Measurements from ENCODE around the gene ST6GAL1. TPM values are rescaled to one million over a fixed set of nuclear protein-coding genes. Genes with fewer than 3 reads are reported as not detected.

ST6GAL1 gene
- polyA plus RNA-seq, 1 of the 3 experiments (the other 2 are of a cell fraction): 3.9 TPM

GRCh38 chr3:187101184-187102072 lies 171.1 kb downstream of the ST6GAL1 start:
- Histone ChIP-seq H3K9me2 (no peaks in the 10 kb centered on the region), H3K27me3 (ENCODE audit: insufficient read depth) (no peaks in the 10 kb centered on the region), H3K4me1 (ENCODE audit: control insufficient read depth in 1 of 2, insufficient read depth in 2 of 2, low read depth in 1 of 2, low read length in 1 of 2) (peaks cover 9 to 10% of the 10 kb centered on the region in 2 experiments), H3K27ac (ENCODE audit: low read depth in 2 of 2, low read length in 1 of 2) (peak overlapping the region; percentile 55 to 78; a peak in 3 of 4 replicates), H3K9ac (peak overlapping the region; percentile 18; the same call in 1 of the 2 replicates), H3K4me2 (peak overlapping the region; percentile 74), H3F3A (replicated peaks; ENCODE audit: insufficient read depth) (peaks cover 13% of the 10 kb centered on the region), H3K79me2 (ENCODE audit: insufficient read depth) (no peaks in the 10 kb centered on the region), H2AFZ (ENCODE audit: low read depth) (peak overlapping the region; percentile 81), H3K4me3 (ENCODE audit: low read depth in 2 of 2, low read length in 1 of 2) (peak overlapping the region; percentile 40 to 55), H3K36me3 (replicated peaks in 1 of 2; ENCODE audit: control insufficient read depth in 1 of 2, insufficient read depth in 2 of 2, low read length in 1 of 2) (no peaks in the 10 kb centered on the region), H4K20me1 (ENCODE audit: insufficient read depth) (no peaks in the 10 kb centered on the region), H3K9me3 (0 out of 2 replicates have a peak, but pooled peaks cover 4% of the 10 kb centered on the region)
- TF ChIP-seq RAD21 (IDR thresholded peaks at IDR 0.05; ENCODE audit: low read length) (no peak), TAF1 (IDR thresholded peaks at IDR 0.05; ENCODE audit: borderline replicate concordance, low read depth, low read length) (no peak), TCF12 (IDR thresholded peaks at IDR 0.05) (peak; percentile 93), FOSL2 (IDR thresholded peaks at IDR 0.05; ENCODE audit: borderline replicate concordance, low read depth) (no peak), JUND (IDR thresholded peaks at IDR 0.05) (no peak), ZBTB33 (IDR thresholded peaks at IDR 0.05; ENCODE audit: borderline replicate concordance, low read depth) (no peak), NRF1 (IDR thresholded peaks at IDR 0.05; ENCODE audit: low read depth, low read length) (no peak), NFIC (IDR thresholded peaks at IDR 0.05; ENCODE audit: borderline replicate concordance) (peak; percentile 79), RCOR1 (IDR thresholded peaks at IDR 0.05; ENCODE audit: low read length) (peak; percentile 92), RFX5 (IDR thresholded peaks at IDR 0.05; ENCODE audit: low read length) (no peak), GATA2 (CRISPR knock-in tag; IDR thresholded peaks at IDR 0.05) (peak; percentile 52; the same call in 1 of the 2 replicates), MAX (IDR thresholded peaks at IDR 0.05; ENCODE audit: low read depth) (0 out of 2 replicates have a peak, but pooled peaks have one; percentile 38), EP300 (IDR thresholded peaks at IDR 0.05; ENCODE audit: borderline replicate concordance in 1 of 2, low read depth in 1 of 2, low read length in 1 of 2) (peak in 1 of 2 experiments; percentile 27; a peak in 1 of 4 replicates), PBX3 (IDR thresholded peaks at IDR 0.05) (peak; percentile 66), RXRA (IDR thresholded peaks at IDR 0.05; ENCODE audit: borderline replicate concordance, low read depth) (no peak), POLR2AphosphoS5 (IDR thresholded peaks at IDR 0.05; ENCODE audit: low read depth, low read length) (peak; percentile 64), CHD2 (IDR thresholded peaks at IDR 0.05; ENCODE audit: low read length, partially characterized antibody) (peak; percentile 50), SIN3A (IDR thresholded peaks at IDR 0.05; ENCODE audit: borderline replicate concordance, low read depth, low read length) (0 out of 2 replicates have a peak, but pooled peaks have one; percentile 44), USF1 (IDR thresholded peaks at IDR 0.05; ENCODE audit: borderline replicate concordance, low read depth) (no peak)
- WGBS (ENCODE audit: low lambda C conversion rate): 29% methylated on average over 5 of the region's 9 CpGs
- DNase-seq: peak; percentile 54
- CTCF ChIA-PET: interaction anchor here (2.3 to 5.7 kb wide), 3 partner anchors 11 to 63 kb away, joined by 12 to 37 read pairs (median 14); partner anchors contain the start of gene RPL39L
- POLR2A ChIA-PET: no interaction called here

Measured in SK-N-SH (cell line).